GM12892 (cell line): ENCODE measurements around the gene CD300LD.
"Not testable (repeated sequence)": the region's sequence is repeated elsewhere in the genome, so short reads cannot be mapped to it uniquely, and the experiment has no call there.

ENCODE experiments used
- DNase-seq: peaks from one replicate; pipeline ENCODE4 v3.0.0; 2011; ENCODE audit not compliant: insufficient read length
- FAIRE-seq: peaks from 2 replicates; lab custom pipeline; 2011; peaks lifted over from hg19 to GRCh38; lab: Jason Lieb, UNC
- POLR2A ChIP-seq: IDR thresholded peaks from 2 replicates; pipeline ENCODE4 v1.6.1; 2011; ENCODE audit warnings: low read depth, low read length, control low read depth
- POLR2AphosphoS5 ChIP-seq: IDR thresholded peaks from 2 replicates; pipeline ENCODE4 v1.6.1; 2011; ENCODE audit warnings: low read depth, low read length, control low read depth
- TAF1 ChIP-seq: IDR thresholded peaks from 2 replicates; pipeline ENCODE4 v1.6.1; 2011; ENCODE audit warnings: low read depth, mild to moderate bottlenecking, control low read depth, low read length, borderline replicate concordance

CD300LD gene

GRCh38 chr17:74585711-74586110, 6.4 kb downstream of the CD300LD start:
- no peak for DNase-seq
- TF ChIP-seq TAF1 (no peak), POLR2AphosphoS5 (no peak), POLR2A (no peak)
- FAIRE-seq: no peak

DNA sequence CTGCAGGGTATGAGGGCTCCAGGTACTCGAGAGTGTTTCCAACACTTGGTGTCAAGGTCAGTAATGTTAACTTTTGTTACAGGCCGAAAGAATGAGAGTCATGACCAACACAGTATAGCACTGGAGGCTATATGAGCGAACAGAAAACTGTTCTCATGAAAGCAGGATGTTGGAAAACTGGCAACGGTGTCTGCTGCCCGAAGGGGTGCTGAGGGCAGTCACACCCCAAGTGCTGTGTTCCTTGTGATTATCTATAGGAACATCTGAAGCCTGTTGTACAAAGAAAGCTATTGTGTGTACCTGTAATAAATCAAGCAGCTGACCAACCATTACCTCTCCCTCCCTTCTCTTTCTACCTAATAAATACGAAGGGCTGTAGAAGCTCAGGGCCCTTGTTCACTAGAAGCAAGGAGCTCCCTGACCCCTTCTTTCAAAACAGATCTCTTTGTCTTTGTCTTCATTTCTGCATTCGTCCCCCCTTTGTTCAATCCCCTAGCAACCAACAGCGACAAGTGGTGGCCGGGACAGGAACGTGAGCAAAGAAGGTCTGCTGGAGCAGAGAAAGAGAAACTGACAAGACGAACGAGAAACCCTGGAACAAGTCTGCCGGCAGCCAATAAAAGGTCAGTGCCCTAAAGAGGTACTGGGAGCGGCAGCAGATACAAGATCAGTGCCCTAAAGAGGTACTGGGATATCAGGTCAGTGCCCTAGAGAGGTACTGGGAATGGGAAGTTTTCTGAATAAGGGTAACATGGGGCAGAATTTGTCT, 7.6 kb downstream of the CD300LD start:
- no peak for TF ChIP-seq TAF1
- no peak for TF ChIP-seq POLR2A
- TF ChIP-seq POLR2AphosphoS5: no peak
- FAIRE-seq (no peak), DNase-seq (no peak)

DNA sequence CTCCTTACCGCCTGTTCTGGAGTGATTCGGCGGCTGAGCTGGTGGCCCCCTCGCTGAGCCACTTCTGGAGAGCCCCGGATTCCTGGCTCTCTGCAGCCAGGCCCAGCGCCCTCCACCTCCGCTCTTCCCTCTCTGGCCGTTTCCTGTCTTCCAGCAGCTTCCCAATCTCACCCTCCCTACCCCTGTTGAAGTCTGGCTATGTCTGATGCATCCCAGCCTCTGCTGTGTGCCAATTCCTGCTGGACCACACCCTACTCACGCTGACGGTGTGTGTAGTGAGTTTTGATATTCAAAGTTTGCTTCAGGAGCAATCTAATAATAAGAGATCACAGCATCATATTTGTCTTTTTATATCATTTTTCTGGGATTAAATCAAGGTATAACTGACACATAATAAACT, 9.4 kb downstream of the CD300LD start:
- TF ChIP-seq POLR2AphosphoS5 (no peak), POLR2A (no peak), TAF1 (no peak)
- DNase-seq (no peak), FAIRE-seq (no peak)

DNA sequence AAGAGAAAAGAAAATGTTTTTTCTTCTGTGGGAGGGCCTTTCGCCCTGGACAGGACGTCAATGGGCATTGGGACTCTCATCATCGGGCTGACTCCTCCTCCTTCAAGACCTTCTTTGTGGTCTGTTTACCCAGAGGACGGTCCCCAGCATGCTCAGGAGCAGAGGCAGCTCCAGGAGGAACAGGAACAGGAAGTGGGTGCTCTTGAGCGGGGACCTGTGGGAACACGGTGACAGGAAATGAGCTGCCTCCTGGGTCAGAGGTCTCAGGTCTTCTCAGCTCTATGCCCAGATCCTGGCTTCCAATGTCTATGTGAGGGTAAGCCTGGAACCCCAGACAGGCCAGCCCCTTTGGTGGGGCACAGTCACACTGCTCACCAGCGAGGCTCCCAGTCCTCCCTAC, 12.2 kb downstream of the CD300LD start:
- FAIRE-seq (no peak), DNase-seq (no peak)
- TF ChIP-seq POLR2AphosphoS5: no peak
- no peak for TF ChIP-seq POLR2A
- no peak for TF ChIP-seq TAF1

DNA sequence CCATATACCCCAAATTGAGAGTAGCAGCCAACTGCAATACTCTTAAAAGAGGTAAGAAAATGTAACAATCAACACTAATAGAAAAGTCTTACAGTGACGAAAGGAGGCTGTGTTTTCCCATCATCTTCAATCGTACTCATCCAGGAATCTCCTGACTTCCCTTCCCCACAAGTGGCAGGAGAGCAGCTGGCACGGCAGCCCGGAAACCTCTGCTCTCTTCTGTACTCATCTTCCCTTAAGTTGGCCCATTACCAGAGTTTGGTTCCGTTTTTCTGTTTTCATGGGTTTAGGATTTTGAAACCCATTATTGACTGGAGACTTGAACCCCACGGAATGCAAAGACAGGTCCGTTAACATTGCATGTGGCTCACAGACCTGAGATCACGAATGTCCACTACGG, 13.1 kb downstream of the CD300LD start:
- DNase-seq: no peak
- no peak for TF ChIP-seq POLR2A
- no peak for TF ChIP-seq TAF1
- TF ChIP-seq POLR2AphosphoS5: no peak
- no peak for FAIRE-seq

DNA sequence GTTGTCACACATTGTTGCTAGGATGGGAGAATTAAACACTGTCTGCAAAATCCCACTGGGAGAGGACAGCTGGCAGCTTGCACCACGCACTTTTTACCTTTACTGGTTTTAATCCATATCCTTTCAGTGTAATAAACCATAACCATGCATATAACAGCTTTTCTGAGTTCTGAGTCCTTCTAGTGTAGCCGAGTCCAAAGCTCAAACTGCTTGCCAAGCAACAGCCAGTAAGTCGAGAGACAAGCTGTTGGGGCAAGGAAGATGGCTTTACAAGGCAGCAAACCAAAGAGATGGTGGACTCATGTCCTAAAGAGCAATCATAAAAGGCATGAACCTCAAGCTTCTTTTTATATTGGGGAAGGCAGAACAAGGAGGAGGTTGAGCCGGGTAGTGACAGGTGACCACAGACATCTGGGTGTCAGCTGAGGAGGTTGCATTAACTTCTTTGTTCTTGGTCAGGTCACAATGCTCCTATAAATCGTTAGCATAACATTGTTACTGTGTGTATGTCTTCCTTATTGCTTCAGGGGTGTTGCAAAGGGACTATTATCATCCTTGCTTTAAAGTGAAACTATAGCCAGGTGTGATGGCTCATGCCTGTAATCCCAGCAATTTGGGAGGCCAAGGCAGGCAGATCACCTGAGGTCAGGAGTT, 17.5 kb downstream of the CD300LD start:
- DNase-seq (no peak), FAIRE-seq (no peak)
- TF ChIP-seq POLR2AphosphoS5: no peak
- no peak for TF ChIP-seq TAF1
- TF ChIP-seq POLR2A: no peak

DNA sequence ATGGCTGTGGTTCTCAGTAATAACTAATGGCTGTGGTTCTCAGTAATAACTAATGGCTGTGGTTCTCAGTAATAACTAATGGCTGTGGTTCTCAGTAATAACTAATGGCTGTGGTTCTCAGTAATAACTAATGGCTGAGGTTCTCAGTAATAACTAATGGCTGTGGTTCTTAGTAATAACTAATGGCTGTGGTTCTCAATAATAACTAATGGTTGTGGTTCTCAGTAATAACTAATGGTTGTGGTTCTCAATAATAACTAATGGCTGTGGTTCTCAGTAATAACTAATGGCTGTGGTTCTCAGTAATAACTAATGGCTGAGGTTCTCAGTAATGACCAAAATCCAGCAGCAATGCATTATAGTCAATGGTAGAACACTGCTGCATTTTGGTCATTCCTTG, 18.4 kb downstream of the CD300LD start:
- not testable (repeated sequence) for FAIRE-seq

GRCh38 chr17:74573169-74573568, 18.9 kb downstream of the CD300LD start:
- FAIRE-seq: no peak
- DNase-seq: no peak
- TF ChIP-seq POLR2AphosphoS5 (no peak), POLR2A (no peak)

More for the DNA sequence above, 18.4 kb downstream of the CD300LD start:
- not testable (repeated sequence) for DNase-seq

GRCh38 chr17:74571621-74572270, 20.3 kb downstream of the CD300LD start:
- DNase-seq: no peak
- no peak for FAIRE-seq
- no peak for TF ChIP-seq POLR2A
- TF ChIP-seq TAF1: no peak
- no peak for TF ChIP-seq POLR2AphosphoS5

DNA sequence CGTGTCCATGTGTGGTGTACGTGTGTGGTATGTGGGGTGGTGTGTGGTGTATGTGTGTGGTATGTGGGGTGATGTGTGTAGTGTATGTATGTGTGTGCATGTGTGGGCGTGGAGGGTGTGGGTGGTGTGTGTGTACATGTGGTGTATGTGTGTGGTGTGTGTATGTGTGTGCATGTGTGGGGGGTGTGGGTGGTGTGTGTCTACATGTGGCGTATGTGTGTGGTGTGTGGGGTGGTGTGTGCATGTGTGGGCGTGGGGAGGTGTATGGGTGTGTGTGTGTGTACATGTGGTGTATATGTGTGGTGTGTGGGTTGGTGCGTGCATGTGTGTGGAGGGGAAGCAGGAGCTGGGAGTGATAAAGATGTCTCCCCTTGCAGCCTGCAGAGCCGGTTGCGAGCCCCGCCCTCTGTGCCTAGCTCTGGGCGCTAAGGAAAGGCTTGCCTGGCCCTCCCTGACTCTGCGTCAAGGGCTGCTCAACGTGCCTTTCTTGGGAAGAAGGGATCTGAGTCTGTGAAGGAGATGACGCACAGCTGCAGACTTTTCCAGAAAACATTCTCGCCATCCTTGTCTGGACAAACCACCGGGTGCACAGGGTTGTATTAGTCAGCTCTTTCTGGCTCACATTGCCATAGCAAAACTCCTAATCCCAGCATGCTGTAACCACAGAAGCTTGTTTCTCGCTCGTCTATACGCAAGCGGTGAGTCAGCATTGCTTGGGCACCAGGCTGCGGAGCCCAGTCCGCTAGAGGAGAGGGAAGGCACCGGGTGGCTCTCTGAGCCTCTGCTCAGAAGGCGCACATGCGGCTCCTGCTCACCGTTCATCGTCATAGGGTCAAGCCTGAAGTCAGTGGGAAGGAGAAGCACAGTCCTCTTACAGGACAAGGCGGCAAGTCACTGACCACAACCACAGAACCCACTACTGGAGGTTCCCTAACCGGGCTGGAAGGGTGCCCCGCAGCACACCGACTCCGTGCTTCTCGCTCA, 22.8 kb downstream of the CD300LD start:
- TF ChIP-seq POLR2AphosphoS5 (no peak), POLR2A (no peak), TAF1 (no peak)
- FAIRE-seq: no peak
- DNase-seq: no peak

GRCh38 chr17:74568106-74568873, 23.8 kb downstream of the CD300LD start:
- FAIRE-seq: peak; percentile 81
- DNase-seq: no peak
- no peak for TF ChIP-seq POLR2AphosphoS5
- no peak for TF ChIP-seq POLR2A
- TF ChIP-seq TAF1: no peak

DNA sequence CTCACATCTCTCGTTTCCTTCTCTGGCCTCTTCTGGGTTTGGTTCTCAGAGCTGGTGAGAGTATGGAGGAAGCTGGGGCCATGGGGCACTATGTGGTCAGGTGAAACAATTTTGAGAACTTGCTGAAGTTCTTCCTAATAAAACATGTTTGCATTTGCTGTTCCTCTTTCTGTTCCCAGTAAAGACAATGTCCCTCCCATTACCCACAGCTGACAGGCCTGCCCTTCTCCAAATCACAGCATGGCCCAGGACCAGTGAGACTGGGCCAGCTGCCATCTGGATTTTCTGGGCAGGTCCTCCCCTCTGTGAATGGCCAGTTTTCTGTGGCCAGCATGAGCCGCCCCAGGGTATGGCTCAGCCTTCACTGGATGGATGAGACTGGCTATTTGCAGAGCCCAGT, 24.7 kb downstream of the CD300LD start, which contains the start of gene CD300H:
Gene CD300H, minus strand, starts transcription at position 113 of the 400 bp plus-strand sequence.
- TF ChIP-seq POLR2AphosphoS5: no peak
- no peak for TF ChIP-seq TAF1
- no peak for TF ChIP-seq POLR2A
- DNase-seq: no peak
- no peak for FAIRE-seq
